SU-DHL-6 (cell line): ENCODE measurements around the gene ONECUT1.

Experiments
- H2AFZ ChIP-seq: fragments of 200-600 bp; sonication (generic); 2 replicates; pipeline ENCODE4 v1.6.1; 2014; ENCODE audit warnings: low read depth, mild to moderate bottlenecking, moderate library complexity, mixed read lengths, antibody characterized with exemption, low read length; ENCODE audit not compliant: severe bottlenecking
- H3F3A ChIP-seq: fragments of 200-600 bp; shearing (Covaris generic); 2 replicates; pipeline ENCODE4 v1.6.0; 2016; ENCODE audit warnings: antibody characterized with exemption, mild to moderate bottlenecking; ENCODE audit not compliant: insufficient read depth
- H3K27ac ChIP-seq: fragments of 200-600 bp; sonication (generic); 2 replicates; pipeline ENCODE4 v1.5.1; 2016; ENCODE audit warnings: low read depth, mild to moderate bottlenecking, low read length, moderate library complexity, mixed read lengths
- H3K27me3 ChIP-seq: fragments of 200-600 bp; sonication (generic), shearing (Covaris generic); 2 replicates; pipeline ENCODE4 v1.6.0; 2014; ENCODE audit warnings: mild to moderate bottlenecking, low read length
- H3K36me3 ChIP-seq: fragments of 200-600 bp; sonication (generic); 2 replicates; pipeline ENCODE4 v1.6.1; 2014; ENCODE audit warnings: mild to moderate bottlenecking, low read length, mixed read lengths
- H3K4me2 ChIP-seq: fragments of 300-600, 200-600 bp; shearing (Covaris generic), sonication (generic); 2 replicates; pipeline ENCODE4 v1.6.0; 2014; ENCODE audit warnings: low read length, low read depth, mild to moderate bottlenecking; ENCODE audit not compliant: poor library complexity, severe bottlenecking
- H3K4me3 ChIP-seq: fragments of 200-600 bp; sonication (generic); 2 replicates; pipeline ENCODE4 v1.5.1; 2014; ENCODE audit warnings: antibody characterized with exemption, low read length, mild to moderate bottlenecking, mixed read lengths; ENCODE audit not compliant: insufficient read depth, poor library complexity, severe bottlenecking
- H3K79me2 ChIP-seq: fragments of 200-600 bp; sonication (generic); 2 replicates; pipeline ENCODE4 v1.6.1; 2014; ENCODE audit warnings: mild to moderate bottlenecking, low read length, moderate library complexity; ENCODE audit not compliant: insufficient read depth
- H3K9ac ChIP-seq: fragments of 200-600 bp; sonication (generic); 2 replicates; pipeline ENCODE4 v1.7.0; 2014; ENCODE audit warnings: mild to moderate bottlenecking, low read length
- H3K9me2 ChIP-seq: fragments of 200-600 bp; sonication (generic); replicated peaks from 2 replicates; pipeline ENCODE4 v1.6.1; 2014; ENCODE audit warnings: low read length; ENCODE audit not compliant: insufficient read depth
- H3K9me3 ChIP-seq: fragments of 200-600 bp; sonication (generic); 2 replicates; pipeline ENCODE4 v1.6.1; 2014; ENCODE audit warnings: low read length, mixed read lengths; ENCODE audit not compliant: insufficient read depth
- H4K20me1 ChIP-seq: fragments of 200-600 bp; sonication (generic); 2 replicates; pipeline ENCODE4 v1.6.1; 2014; ENCODE audit warnings: low read depth, mild to moderate bottlenecking, antibody characterized with exemption, low read length, moderate library complexity, mixed read lengths
- EZH2phosphoT487 ChIP-seq: fragments of 200-600 bp; sonication (generic), shearing (Covaris generic); conservative IDR thresholded peaks from 2 replicates; pipeline ENCODE4 v1.6.1; 2018; ENCODE audit warnings: mild to moderate bottlenecking, antibody characterized with exemption, low read length, moderate library complexity, mixed read lengths
- TF ChIP-seq, protein P1 (sequence below): fragments of 200-600 bp; sonication (generic); IDR thresholded peaks from one replicate; pipeline ENCODE4 v1.5.1; 2017; ENCODE audit warnings: antibody characterized with exemption, mild to moderate bottlenecking, low read length, moderate library complexity; ENCODE audit not compliant: insufficient read depth, poor library complexity, severe bottlenecking

Gene ONECUT1

DNA sequence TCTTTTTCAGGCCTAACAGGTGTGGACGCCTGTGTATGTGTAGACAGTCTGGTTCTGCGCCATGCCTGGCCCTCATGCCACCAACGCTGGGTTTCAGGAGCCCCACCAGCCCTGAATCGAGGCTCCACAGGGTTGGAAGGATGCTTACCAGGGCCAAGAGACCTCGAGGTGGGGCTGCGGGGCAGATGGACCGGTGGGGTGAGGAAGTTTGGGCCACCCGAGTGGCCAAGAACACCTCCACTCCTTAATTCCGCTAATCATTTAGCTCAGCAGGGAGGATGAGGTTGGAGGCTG, 6.0 kb upstream of the ONECUT1 start:
- H3K36me3 ChIP-seq, result no peaks in the 10 kb centered on the region
- H3F3A ChIP-seq, result no peaks in the 10 kb centered on the region
- no peak overlapping the region for H3K9ac ChIP-seq
- no peak overlapping the region for H3K27ac ChIP-seq
- no peak overlapping the region for H3K4me2 ChIP-seq
- H3K27me3 ChIP-seq, result no peaks in the 10 kb centered on the region
- TF ChIP-seq, protein P1, sequence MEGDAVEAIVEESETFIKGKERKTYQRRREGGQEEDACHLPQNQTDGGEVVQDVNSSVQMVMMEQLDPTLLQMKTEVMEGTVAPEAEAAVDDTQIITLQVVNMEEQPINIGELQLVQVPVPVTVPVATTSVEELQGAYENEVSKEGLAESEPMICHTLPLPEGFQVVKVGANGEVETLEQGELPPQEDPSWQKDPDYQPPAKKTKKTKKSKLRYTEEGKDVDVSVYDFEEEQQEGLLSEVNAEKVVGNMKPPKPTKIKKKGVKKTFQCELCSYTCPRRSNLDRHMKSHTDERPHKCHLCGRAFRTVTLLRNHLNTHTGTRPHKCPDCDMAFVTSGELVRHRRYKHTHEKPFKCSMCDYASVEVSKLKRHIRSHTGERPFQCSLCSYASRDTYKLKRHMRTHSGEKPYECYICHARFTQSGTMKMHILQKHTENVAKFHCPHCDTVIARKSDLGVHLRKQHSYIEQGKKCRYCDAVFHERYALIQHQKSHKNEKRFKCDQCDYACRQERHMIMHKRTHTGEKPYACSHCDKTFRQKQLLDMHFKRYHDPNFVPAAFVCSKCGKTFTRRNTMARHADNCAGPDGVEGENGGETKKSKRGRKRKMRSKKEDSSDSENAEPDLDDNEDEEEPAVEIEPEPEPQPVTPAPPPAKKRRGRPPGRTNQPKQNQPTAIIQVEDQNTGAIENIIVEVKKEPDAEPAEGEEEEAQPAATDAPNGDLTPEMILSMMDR, result no peak
- TF ChIP-seq EZH2phosphoT487, result no peak
- no peaks in the 10 kb centered on the region for H3K9me2 ChIP-seq
- no peak overlapping the region for H3K4me3 ChIP-seq
- H3K79me2 ChIP-seq, result no peaks in the 10 kb centered on the region
- H4K20me1 ChIP-seq, result no peaks in the 10 kb centered on the region
- H3K9me3 ChIP-seq, result no peaks in the 10 kb centered on the region
- H2AFZ ChIP-seq, result no peak overlapping the region

DNA sequence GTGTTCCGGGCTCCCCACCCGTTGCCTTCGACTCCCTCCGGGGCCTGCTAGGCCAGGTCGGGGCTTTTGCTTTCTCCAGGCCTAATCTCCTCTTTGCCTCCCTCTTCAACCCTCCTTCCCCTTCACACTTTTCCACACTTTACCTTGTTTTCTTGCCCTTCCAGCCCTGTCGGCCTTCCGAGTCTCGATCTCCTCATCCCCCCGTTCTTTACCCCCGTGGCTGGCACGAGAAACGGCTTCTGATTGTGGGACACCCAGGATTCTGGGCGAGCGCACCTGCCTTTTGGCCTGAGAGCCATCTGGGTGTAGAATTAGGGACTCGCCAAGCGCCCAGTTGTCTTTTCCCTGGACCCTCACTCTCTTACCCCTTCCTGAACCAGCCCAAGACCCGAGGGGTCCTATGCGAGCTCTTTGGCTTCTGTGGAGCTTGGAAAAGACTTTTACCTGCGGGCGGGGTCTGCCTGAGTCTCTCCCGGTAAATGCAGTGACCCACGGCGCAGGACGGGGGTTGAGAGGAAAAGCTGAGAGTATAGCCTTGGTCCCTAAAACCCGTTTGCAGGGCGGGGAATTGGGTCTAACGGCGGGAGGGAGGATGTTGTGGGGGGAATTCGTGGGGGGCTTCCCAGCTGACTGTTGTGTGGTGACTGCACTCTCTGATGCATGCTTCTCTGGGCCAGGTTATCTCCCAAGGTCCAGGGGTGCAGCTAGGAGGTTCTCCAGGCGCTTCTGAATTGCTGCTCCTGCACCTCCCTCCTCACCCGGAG, 5.5 kb upstream of the ONECUT1 start:
- no peak overlapping the region for H3K9ac ChIP-seq
- H2AFZ ChIP-seq, result no peak overlapping the region
- no peaks in the 10 kb centered on the region for H4K20me1 ChIP-seq
- H3K9me3 ChIP-seq, result no peaks in the 10 kb centered on the region
- no peak overlapping the region for H3K4me2 ChIP-seq
- no peaks in the 10 kb centered on the region for H3K36me3 ChIP-seq
- H3K79me2 ChIP-seq, result no peaks in the 10 kb centered on the region
- no peaks in the 10 kb centered on the region for H3K27me3 ChIP-seq
- no peak overlapping the region for H3K27ac ChIP-seq
- TF ChIP-seq, protein P1, result no peak
- TF ChIP-seq EZH2phosphoT487, result no peak
- no peaks in the 10 kb centered on the region for H3F3A ChIP-seq
- H3K9me2 ChIP-seq, result no peaks in the 10 kb centered on the region
- no peak overlapping the region for H3K4me3 ChIP-seq

DNA sequence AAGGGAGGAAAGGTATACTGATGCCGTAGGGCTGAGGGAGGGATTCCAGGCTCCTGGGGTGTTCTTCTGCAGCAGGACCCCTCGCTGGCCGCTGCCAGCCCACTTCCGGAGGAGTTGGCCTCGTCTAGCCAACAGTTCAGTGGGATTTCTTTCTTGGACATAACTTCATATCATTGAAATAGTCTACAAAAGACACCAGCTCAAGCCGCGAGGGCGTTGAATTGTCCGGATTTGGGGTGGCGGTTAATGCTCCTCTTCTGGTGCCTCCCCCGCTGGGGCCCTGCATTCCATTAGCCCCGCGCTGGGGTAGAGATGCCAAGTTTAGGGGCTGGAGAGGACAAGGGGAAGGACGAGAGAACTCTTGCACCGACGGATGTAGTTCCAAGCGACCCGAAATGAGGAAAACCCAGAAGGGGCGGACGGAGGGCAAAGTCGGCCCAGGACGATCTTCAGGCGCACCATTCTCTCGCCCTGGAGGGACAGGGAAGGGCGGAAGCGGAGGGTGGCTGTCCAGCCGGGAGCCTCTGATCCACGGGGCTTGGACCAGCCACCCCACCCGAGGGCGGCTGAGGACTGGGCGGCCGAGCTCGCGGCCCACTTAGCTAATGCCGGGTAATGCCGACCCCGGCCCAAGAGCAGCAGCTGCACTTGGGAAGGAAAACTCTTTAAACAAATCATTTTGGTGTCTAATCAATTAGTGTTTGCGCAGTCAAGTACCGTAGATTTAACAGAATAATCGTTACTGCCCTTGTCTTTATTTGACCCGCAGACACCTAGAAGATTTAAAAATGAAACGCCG, 4.7 kb upstream of the ONECUT1 start:
- Histone ChIP-seq H3K27me3 (no peaks in the 10 kb centered on the region), H3F3A (no peaks in the 10 kb centered on the region), H3K79me2 (no peaks in the 10 kb centered on the region), H3K27ac (no peak overlapping the region), H3K4me2 (no peak overlapping the region), H2AFZ (no peak overlapping the region), H3K4me3 (no peak overlapping the region), H4K20me1 (no peaks in the 10 kb centered on the region), H3K9me3 (no peaks in the 10 kb centered on the region), H3K9me2 (no peaks in the 10 kb centered on the region), H3K36me3 (no peaks in the 10 kb centered on the region), H3K9ac (no peak overlapping the region)
- TF ChIP-seq, protein P1, result no peak
- no peak for TF ChIP-seq EZH2phosphoT487
